GM19467 (cell line): Measurements from ENCODE around the gene TMTC3.
"Not testable (repeated sequence)": the region's sequence is repeated elsewhere in the genome, so short reads cannot be mapped to it uniquely, and the experiment has no call there.

Experiments
- ATAC-seq: cut with Tn5 transposase; IDR thresholded peaks from one replicate; pipeline ENCODE4 v1.9.1; 2021; ENCODE audit warnings: mild to moderate bottlenecking, moderate library complexity; ENCODE audit not compliant: unreplicated experiment

TMTC3 gene

GRCh38 chr12:88163371-88163770 is 21.3 kb downstream of the TMTC3 start:
- ATAC-seq: no peak

DNA sequence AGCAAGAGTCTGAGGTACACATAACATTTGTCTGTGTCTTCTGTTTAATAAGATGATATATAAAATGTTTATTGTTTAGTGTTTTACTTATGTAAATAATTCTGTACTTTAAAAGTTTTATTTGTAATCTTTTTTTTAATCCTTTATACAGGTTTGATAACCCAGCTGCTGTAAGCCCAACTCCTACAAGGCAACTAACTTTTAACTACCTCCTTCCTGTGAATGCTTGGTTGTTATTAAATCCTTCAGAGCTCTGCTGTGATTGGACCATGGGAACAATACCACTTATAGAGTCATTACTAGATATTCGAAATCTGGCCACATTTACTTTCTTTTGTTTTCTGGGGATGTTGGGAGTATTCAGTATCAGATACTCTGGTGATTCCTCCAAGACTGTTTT is 24.1 kb downstream of the TMTC3 start:
- ATAC-seq: no peak

- ATAC-seq: no peak
Observed at GRCh38 chr12:88167384-88167783, 25.3 kb downstream of the TMTC3 start.

DNA sequence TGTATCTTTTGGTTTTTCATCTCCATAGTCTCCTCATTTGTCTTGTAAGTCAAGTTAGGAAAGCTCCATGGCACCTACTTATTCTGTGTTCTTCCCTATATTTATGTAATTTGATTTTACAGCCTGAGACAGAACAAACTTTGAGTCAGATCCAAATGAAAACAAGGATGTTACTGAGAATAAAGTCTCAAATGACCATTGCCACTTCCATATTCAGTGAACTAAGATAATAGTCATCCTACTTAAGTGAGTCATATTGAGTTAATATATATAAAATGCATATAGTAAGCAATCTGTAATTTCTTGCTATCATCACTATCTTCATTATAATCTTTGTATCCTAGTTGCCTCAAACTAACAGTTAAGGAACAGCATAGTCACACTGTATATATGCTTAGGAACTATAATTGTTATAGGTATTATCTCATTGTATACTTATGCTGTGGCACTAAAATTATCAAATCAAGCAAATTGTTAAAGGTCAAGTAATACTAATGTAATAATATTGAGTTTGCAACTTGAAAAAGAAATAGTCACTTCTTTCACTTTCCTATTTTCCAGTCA is 30.8 kb downstream of the TMTC3 start:
- ATAC-seq: no peak

- ATAC-seq: no peak
Observed at GRCh38 chr12:88175544-88175943, 33.4 kb downstream of the TMTC3 start.

DNA sequence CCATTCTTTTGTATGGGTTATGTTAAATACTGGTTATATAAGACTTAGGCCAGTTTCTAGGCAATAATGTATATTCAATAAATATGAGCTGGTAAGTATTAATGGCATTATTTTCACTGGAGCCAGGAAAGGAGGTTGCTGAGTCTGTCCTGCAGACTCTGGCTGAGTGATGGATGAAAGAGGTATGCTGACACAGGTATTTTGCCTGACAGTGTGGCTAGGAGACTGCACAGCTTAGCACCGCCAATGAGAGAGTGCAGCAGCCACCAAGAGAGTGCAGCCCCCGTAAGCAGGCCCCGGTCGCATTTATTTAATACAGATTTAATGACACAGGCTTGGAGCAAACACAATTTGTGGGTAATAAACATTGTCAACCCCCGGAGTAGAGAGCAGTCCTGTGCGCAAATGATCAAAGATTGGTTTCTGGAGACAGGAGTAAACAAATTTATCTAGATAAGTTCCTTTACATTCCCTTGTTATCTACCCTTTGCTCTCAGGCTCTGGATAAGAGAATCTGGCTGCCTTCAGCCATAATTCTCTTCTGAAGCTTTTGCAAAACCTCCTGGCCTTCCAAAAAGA is 37.4 kb downstream of the TMTC3 start:
- no peak for ATAC-seq

DNA sequence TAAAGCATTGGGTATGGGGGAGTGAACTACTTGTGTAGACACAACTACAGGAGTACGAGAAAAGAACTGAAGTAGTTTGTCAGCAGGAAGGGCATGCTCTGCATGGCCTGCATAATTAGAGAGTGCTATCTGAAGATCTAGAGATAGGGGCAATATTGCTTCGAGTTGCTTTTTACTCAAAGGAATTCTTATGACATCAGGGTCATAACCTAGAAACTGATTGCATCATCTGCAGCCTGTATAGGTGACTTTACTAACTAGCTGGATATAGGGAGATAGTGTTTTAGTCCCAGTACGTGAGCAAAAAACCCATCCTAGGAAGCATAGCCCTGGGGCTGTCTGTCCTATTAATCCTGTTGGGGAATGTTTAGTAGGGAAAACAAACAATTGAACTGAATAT is 39.8 kb downstream of the TMTC3 start:
- no peak for ATAC-seq

DNA sequence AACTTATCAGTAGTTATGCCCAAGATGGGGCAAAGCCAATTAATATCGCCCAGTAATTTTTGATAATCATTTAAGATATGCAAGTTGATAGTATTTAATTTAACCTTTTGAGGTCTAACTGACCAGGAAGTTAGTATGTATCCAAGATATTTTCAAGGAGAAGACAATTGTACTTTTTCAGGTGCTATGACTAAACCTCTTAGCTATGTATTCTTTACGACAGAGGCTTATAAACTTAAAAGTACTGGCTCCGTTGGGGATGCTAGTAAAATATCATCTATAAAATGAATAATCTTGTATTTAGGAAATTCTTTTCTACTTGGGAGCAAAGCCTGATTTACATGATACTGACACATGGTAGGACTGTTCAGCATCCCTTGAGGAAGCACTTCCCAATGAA is 40.3 kb downstream of the TMTC3 start:
- no peak for ATAC-seq

DNA sequence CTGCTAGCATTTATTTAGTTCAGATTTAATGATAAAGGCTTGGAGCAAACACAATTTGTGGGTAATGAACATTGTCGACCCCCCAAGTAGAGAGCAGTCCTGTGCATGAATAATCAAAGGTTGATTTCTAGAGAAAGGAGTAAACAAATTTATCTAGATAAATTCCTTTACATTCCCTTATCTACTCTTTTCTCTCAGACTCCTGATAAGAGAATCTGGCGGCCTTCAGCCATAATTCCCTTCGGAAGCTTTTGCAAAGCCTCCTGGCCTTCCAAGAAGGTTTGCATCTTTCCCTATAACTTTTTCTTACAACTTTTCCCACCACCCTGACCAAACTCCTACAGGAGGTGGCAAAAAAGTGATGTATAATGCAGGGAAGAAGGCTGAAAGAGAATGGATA is 42.1 kb downstream of the TMTC3 start:
- no peak for ATAC-seq

DNA sequence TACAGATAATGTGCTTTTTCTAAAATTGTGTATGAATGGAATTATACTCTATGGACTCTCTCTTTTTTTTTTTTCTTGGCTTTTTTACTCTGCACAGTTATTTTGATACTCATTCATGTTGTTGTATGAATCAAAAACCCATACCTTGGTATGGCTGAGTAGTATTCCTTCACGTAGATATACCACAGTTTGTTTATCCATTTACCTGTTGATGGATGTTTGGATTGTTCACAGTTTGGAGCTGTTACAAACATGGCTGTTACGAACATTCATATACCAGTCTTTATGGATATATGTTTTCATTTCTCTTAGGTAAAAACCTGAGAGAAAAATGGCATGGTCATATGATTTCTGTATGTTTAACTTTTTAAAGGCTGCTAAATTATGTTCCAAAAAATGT is 43.2 kb downstream of the TMTC3 start:
- ATAC-seq: no peak

GRCh38 chr12:88185988-88186387 is 43.9 kb downstream of the TMTC3 start:
- no peak for ATAC-seq

DNA sequence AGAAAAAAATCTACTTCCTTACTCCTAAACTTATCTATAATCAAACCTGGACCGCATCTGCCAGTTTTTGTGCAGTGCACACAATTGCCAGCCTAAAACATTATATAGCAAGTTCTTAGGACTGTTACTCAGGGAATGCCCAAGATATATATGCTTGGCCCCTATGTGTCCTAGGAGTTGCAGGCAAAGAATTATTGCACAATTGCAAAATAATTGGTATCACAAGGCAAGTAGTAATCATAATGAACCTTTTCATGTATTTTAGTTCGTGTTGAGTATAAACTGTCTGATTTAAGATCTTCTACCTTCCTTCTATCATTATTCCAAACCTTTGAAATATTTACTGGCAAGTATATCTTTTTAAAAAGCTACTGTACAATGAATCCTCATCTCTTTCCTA is 45.5 kb downstream of the TMTC3 start:
- ATAC-seq: no peak

DNA sequence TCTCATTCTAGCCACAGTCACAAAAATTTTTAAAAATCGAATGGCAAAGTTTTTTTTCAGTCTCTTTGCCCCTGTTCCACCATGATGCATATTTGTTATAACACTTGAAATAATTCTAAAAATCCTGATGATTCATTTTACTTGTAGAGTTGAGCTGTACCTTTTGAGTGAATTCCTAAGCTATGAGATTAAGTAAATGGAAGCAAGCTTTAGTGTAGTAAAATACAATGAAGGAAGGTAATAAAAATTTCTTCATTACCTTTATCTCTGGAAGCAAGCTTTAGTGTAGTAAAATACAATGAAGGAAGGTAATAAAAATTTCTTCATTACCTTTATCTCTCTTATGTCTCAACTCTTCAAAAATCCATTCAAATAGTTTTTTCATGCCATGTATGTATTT is 46.1 kb downstream of the TMTC3 start:
- ATAC-seq: no peak

DNA sequence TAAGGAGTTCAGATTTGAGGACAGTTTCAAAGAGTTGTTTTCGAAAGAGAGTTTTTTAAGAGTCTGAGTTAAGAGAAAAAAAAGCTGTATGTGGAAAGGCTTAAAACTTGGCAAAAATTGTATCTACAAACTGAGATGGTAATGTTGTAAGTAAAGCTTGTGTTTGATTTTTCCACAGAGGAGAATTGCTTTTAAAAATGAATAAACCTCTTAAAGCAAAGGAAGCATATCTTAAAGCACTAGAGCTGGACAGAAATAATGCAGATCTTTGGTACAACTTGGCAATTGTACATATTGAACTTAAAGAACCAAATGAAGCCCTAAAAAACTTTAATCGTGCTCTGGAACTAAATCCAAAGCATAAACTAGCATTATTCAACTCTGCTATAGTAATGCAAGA is 50.3 kb downstream of the TMTC3 start:
- no peak for ATAC-seq

DNA sequence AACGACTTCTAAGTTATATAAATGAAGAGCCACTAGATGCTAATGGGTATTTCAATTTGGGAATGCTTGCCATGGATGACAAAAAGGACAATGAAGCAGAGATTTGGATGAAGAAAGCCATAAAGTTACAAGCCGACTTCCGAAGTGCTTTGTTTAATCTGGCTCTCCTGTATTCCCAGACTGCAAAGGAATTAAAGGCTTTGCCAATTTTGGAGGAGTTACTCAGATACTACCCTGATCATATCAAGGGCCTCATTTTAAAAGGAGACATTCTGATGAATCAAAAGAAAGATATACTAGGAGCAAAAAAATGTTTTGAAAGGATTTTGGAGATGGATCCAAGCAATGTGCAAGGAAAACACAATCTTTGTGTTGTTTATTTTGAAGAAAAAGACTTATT is 52.8 kb downstream of the TMTC3 start:
- ATAC-seq: no peak

DNA sequence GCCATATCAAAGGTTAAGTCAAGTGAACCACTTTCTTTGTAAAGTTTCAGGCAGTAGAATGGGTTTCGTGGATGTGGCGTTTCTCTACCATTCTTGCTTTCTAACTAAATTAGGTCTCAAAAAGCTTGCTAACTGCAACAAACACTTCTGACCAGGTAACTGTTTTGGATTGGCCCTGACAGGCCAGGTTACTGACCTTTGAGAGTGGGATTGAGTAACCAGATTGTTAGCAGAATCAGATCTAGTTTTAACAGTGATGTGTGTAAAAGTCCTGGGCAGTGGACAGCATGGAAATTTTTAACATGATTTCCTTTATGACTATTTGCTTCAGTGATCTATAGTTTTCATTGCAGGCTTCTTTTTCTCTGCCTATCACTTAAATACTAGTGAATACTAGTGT is 57.9 kb downstream of the TMTC3 start:
- ATAC-seq: no peak

- no peak for ATAC-seq
Observed at GRCh38 chr12:88202500-88202899, 60.4 kb downstream of the TMTC3 start.

- no peak for ATAC-seq
Observed at GRCh38 chr12:88206601-88207000, 64.5 kb downstream of the TMTC3 start.

GRCh38 chr12:88207921-88208620 is 66.0 kb downstream of the TMTC3 start:
- ATAC-seq: no peak

DNA sequence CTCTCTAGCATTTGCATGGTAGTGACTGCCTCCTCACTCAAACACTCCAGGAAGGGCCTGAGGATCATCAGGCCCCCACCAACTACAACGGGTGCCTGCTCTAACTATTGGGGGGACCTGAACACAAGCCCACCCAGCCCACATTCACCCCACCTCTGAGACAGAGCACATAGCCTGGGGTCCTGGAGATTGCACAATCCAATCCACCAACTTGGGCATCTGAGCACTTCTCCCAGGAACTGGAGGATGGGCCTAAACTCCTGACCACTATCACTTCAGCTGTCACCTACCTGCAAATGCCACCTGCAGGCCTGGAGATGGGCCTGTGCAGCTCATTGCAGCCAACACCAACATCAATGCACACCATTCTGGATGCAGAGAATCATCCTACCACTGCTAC is 66.6 kb downstream of the TMTC3 start:
- no peak for ATAC-seq

GRCh38 chr12:88210311-88210710 is 68.2 kb downstream of the TMTC3 start:
- not testable (repeated sequence) for ATAC-seq

GRCh38 chr12:88218293-88218692 is 76.2 kb downstream of the TMTC3 start:
- ATAC-seq: no peak

DNA sequence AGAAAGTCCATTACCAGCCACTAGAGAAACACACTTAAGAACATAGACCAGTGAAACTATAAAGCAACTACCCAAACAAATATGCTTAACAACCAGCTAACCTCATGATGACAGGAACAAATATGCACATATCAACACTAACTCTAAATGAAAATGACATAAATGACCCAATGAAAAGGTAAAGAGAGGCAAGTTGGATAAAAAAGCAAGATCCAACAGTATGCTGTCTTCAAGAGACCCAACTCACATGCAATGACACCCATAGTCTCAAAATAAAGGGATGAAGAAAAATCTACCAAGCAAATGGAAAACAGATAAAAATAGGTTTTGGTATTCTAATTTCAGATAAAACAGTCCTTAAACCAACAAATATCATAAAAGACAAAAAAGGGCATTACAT is 77.8 kb downstream of the TMTC3 start:
- ATAC-seq: no peak
